Activated naive CD8-positive, alpha-beta T cell treated with anti-CD3 and anti-CD28 coated beads, Interleukin-2, amount 50 U/mL, for 16 hours (primary cell): ENCODE measurements around the gene MDP1.
A peak's percentile ranks its signal among the peaks of the same experiment; 100 is the strongest.

Experiments
- DNase-seq: peaks from one replicate; pipeline ENCODE4 v3.0.0-alpha.2; 2020; ENCODE audit warnings: low read depth, low spot score

Gene MDP1

GRCh38 chr14:24198814-24199524, 16.9 kb downstream of the MDP1 start:
- DNase-seq = no peak

- DNase-seq = no peak
Observed at GRCh38 chr14:24197056-24197450, 18.8 kb downstream of the MDP1 start.

GRCh38 chr14:24196071-24197055, 19.5 kb downstream of the MDP1 start:
- DNase-seq = no peak

DNA sequence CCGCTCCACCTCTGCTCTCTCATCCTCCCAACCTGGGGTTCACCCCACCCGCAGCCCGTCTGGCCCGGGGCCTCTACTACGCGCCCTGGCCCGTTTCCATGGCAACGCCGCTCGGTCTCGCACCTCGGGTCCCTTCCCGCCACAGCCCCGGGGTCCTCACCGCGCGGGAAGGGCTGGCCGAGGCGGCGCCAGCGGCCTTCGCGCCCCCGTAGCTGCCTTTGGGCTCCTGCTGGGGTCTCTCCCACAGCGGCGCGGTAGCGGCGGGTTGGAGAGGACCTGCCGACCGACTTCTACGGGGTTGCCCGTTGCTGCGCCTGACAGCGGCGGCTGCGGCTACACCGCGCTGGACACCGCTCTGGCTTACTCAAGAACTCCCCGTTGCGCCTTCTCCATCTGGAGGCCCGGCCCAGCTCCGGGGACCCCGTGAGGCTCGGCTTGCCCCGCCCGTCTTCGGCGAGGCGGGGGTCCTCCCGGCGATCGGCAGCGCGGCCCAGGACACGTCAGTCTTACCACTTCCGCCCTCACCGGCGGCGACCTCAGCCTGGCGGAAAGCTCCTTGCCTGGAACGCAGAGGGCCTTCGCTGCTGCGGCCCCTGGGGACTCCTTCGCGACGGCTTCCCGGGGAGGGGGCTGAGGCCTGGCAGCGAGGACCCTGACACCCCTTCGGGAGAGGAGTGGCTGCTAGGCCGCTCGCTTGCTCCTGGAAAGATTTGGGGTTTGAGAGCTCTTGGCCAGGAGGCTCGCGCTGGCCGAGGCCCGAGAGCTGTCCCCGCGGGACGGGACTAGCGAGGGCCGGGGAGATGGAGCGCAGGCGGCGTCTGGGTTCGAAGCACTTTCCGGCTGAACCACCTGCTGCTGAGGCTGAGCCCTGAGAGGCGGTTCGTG, 20.4 kb downstream of the MDP1 start, which contains the start of gene TM9SF1:
TM9SF1 (minus strand) TSS at position 256 of the 885 bp plus-strand sequence. CDS start 422 bp downstream, outside the sequence.
- DNase-seq = peak; percentile 71

DNA sequence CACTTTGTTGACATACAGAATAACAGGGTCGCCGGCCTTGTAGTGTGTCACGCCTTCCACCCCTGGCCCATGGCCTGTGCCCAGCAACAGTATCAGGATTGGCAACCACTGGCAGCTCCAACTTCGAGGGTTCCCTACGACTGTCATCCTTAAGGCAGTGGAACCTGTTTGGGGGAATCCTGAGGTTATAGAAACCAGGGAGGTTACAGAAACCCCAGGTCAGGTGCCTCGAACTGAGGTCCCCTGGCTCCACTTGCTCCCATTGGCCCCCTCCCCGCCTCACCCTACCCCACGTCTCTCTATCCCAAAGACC, 21.0 kb downstream of the MDP1 start:
- no peak for DNase-seq

GRCh38 chr14:24194186-24194872, 21.5 kb downstream of the MDP1 start:
- no peak for DNase-seq

DNA sequence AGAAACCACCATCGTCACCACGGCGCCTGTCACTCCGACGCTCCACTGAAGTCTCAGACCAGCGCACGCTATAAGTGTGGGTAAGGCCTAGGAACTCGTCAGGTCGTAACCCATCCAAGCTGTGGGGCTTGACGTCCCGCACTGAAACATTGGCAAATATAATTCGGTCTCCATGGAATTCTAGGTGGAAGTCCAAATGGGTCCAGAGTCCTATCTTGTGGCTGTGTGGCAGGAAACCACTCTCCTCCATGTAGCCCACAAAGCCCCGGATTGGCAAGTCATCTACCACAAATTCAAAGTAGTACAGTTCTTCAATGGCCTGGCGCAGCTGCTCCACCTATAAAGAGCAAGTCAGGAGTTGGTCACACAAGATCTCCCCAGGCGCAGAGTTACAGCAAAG, 22.9 kb downstream of the MDP1 start:
- DNase-seq = no peak

- no peak for DNase-seq
Observed at GRCh38 chr14:24190416-24190815, 25.4 kb downstream of the MDP1 start.

DNA sequence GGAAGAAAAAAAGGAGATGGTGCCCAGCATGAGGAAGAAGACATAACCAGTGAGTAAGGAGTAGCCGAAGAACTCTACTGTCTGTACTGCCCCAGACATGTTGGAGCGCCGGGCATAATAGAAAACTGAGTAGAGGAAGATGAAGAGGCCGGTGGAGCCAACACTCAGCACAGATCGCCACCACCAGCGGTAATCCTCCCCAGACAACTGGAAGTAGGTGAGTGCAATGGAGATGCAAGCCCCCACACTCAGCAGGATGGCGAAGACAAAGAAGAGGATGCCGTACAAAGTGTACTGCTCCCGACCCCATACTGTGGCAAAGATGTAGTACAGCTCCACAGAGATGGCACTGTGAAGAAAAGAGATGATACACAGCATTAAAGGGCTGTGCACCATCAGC, 26.4 kb downstream of the MDP1 start:
- DNase-seq = no peak

- DNase-seq = no peak
Observed at GRCh38 chr14:24189059-24189375, 26.8 kb downstream of the MDP1 start.

DNA sequence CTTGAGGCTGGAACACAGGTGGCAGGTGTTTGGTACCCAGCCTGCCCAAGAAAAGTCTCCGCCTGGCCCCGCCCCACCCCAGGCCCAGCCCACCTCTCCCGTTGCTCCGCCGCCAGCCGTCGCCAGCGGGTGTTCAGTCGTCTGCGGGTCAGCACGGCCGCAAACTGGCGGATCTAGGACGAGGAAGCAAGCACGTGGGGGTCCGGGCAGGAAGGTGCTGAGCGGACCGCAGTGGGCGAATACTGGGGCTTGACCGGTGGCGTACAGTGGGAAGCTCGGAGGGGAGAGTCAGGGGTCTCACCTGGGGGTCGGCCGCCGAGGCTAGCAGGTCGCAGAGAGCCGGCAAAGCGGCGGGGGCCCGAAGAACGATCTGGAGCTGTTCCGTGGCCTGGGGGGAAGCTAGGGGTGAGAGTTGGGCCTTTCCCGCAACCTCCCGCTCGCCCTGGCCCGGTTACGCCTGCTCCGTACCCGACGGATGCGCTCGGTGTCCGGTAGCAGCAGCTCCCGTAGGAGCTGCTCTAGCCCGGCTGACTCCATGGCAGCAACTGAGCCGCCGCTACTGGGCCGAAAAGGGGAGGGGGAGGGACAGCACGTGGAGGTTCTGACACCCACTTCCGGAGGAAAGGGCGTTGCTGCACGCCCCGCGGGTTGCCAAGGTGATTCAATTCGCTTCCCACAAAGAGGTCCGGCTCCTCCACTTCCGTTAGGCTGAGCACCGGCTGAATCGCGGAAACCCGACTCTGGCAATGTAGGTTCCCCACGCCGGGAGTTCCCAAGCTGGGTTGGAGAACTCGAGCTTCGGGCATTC, 27.4 kb downstream of the MDP1 start, which contains the start of gene IPO4:
IPO4 (minus strand) TSS at position 566 of the 808 bp plus-strand sequence; CDS start at position 537, 29 bp downstream.
- peak; percentile 90 for DNase-seq

GRCh38 chr14:24187539-24187915, 28.3 kb downstream of the MDP1 start:
- DNase-seq = no peak

DNA sequence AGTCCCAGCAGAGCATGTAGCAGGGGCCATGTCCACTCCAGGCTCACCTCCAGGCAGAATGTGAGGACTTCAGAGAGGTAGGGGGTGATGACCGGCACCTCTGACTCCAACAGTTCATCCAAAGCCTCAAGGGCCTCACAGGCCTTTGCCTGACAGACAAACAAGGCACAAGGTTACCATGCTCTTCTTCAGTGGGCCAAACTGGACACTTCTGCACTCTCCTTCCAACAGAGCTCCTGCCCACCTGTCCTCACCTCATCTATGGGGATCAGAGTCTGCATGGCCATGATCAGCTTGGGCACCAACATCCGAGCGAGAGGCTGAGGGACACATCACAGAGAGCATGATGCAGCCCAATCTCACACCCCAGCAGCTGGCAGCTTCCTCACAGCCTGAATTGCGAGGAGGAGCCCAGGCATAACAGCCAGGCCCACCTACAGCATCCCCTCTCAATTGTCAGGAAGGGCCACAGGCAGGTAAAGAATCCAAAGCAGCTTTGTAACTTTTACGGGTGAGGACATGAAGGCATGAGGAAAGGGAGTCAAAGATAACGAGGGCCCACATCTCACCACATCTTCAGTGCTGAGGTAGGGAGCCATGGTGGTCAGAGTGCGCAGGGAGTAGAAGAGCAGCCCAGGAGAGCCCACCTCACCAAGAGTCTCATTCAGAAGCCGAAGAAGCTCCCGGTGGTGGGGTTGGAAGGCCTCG, 28.9 kb downstream of the MDP1 start:
- no peak for DNase-seq

- no peak for DNase-seq
Observed at GRCh38 chr14:24185741-24186140, 30.1 kb downstream of the MDP1 start.

GRCh38 chr14:24185026-24185425, 30.8 kb downstream of the MDP1 start:
- no peak for DNase-seq

GRCh38 chr14:24184104-24184970, 31.5 kb downstream of the MDP1 start:
- no peak for DNase-seq

DNA sequence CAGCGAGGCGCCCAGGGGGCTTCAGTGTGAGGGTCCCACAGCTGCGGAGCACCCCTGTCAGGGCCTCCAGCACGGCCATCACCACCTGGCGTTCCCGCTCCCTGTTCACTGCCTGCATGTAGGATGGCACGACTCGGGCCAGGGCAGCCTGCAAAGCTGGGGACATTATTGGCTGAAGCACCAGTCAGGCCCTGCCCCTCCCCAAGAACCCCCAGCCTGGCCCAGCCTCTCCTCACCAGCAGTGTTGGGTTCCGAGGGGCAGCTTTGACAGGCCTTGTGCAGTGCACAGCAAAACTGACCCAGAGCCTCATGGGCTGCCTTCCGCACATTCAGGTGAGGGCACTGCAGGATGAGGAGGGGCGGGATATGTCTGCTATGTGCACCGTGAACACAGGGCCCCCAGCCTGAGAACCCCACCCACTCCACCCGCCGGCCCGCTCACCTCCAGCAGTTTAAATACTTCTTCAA, 32.8 kb downstream of the MDP1 start:
- no peak for DNase-seq

DNA sequence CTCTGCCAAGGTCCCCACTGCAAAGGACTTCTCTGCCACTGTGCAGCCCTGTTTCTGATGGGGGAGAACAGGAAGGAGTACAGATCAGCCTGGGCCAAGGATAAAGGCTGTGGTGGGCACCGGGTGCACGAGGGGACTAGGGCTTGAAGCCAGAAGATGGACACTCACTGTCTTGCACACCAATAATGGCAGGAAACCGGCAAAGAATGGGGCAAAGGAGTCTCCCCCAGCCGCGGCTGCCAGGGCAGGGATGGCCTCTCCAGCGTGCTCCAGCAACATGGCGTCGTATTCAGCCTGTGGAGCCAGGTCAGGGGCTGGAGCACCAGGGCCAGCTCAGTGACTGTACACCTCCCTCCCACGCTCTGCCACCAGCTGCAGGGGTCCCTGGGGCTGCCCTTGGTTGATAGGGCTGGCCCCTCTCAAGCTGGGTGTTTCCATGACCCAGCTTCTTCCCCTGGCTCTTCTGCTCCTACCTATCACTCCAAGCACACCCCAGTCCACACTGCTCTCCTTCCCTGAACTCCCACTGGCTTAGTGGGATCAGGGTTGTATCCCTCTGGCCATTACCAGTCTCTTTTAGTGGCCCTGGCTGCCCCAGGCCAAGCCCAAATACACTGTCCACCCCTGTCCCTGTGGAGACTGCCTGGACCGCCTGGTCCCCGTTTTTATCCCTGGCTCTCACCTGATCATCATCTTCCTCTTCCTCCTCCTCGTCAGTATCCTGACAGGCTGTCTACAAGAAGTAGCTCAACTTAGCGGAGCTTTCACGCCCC, 33.6 kb downstream of the MDP1 start:
- no peak for DNase-seq
